ENCODE measurements around the gene IDH3G. TPM values are rescaled to one million over a fixed set of nuclear protein-coding genes. Genes with fewer than 3 reads are reported as not detected.

Gene IDH3G
- total RNA-seq, 2 experiments from 2014 or later = 51.8 to 52.5 TPM

DNA sequence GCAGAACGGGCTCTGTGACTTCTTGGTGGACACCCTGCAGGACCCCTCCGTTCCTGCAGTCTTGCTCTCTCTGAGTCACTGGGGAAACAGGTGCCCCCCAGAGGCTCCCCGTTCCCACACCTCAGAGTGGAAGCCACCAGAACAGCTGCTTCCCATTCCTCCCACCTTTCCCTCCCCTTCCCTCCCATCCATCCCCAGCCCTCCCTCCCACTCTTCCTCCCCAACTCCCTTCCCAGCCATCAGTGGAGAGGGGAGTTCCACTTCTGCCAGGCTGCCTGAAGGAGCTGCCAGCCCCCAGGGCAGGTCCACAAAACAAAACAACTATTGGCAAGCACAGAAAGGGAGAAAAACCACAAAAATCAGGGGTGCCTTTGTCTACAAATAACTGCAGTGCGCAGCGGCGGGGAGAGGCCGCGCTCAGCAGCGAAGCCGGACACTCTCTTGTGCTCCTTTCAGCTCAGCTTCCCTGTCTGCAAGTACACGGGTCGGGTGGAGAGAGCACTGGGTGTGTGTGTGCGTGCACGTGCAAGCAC, 8.4 kb upstream of the IDH3G start:
- no peaks in the 10 kb centered on the region for H3K9me2 ChIP-seq (ENCODE audit: insufficient read depth, low read length)
- no peak overlapping the region for H3K27ac ChIP-seq (ENCODE audit: low read depth, low read length, poor library complexity, severe bottlenecking)
- H4K20me1 ChIP-seq (ENCODE audit: insufficient read depth, low read length) = no peaks in the 10 kb centered on the region
- no peak for DNase-seq (ENCODE audit: low spot score)
- no peak overlapping the region for H3K4me3 ChIP-seq (ENCODE audit: low read depth, low read length, poor library complexity, severe bottlenecking)
- H3K79me2 ChIP-seq (ENCODE audit: insufficient read depth, low read depth, low read length) = no peaks in the 10 kb centered on the region
- no peaks in the 10 kb centered on the region for H3K9me3 ChIP-seq (ENCODE audit: low read length)
- H3K4me2 ChIP-seq (ENCODE audit: low read length) = no peak overlapping the region
- H3K36me3 ChIP-seq (ENCODE audit: insufficient read depth, low read length) = peaks cover 18% of the 10 kb centered on the region
- BruUV-seq (replicated peaks) = no TSS peak
- H3K4me1 ChIP-seq (ENCODE audit: insufficient read depth, low read length, poor library complexity, severe bottlenecking) = no peaks in the 10 kb centered on the region
- no peak overlapping the region for H2AFZ ChIP-seq (ENCODE audit: low read length)
- intact Hi-C loops (cut with micrococcal nuclease; ENCODE audit: unreplicated experiment) = no loop called here
- no peak for TF ChIP-seq CTCF (conservative IDR thresholded peaks at IDR 0.05; ENCODE audit: low read length)
- TF ChIP-seq EZH2phosphoT487 (IDR thresholded peaks at IDR 0.05; ENCODE audit: borderline replicate concordance, low read depth, low read length) = no peak
- ChIA-PET CTCF (ENCODE audit: unreplicated experiment) (no interaction called here), POLR2A (interaction anchor here (0.6 kb wide), 1 partner anchor 182 kb away, joined by 3 read pairs; no protein-coding TSS in a partner anchor)

GRCh38 chrX:153801669-153802068, 7.5 kb upstream of the IDH3G start:
- H3K4me3 ChIP-seq (ENCODE audit: low read depth, low read length, poor library complexity, severe bottlenecking) = no peak overlapping the region
- no peaks in the 10 kb centered on the region for H3K9me2 ChIP-seq (ENCODE audit: insufficient read depth, low read length)
- TF ChIP-seq CTCF (conservative IDR thresholded peaks at IDR 0.05; ENCODE audit: low read length) = no peak
- no peak for TF ChIP-seq EZH2phosphoT487 (IDR thresholded peaks at IDR 0.05; ENCODE audit: borderline replicate concordance, low read depth, low read length)
- ChIA-PET CTCF (ENCODE audit: unreplicated experiment) (no interaction called here), POLR2A (no interaction called here)
- no peak for DNase-seq (ENCODE audit: low spot score)
- H2AFZ ChIP-seq (ENCODE audit: low read length) = no peak overlapping the region
- H3K36me3 ChIP-seq (ENCODE audit: insufficient read depth, low read length) = peaks cover 27% of the 10 kb centered on the region
- H3K27ac ChIP-seq (ENCODE audit: low read depth, low read length, poor library complexity, severe bottlenecking) = no peak overlapping the region
- no peaks in the 10 kb centered on the region for H3K9me3 ChIP-seq (ENCODE audit: low read length)
- H3K4me2 ChIP-seq (ENCODE audit: low read length) = no peak overlapping the region
- BruUV-seq (replicated peaks) = no TSS peak
- H4K20me1 ChIP-seq (ENCODE audit: insufficient read depth, low read length) = no peaks in the 10 kb centered on the region
- intact Hi-C loops (cut with micrococcal nuclease; ENCODE audit: unreplicated experiment) = no loop called here
- no peaks in the 10 kb centered on the region for H3K79me2 ChIP-seq (ENCODE audit: insufficient read depth, low read depth, low read length)
- H3K4me1 ChIP-seq (ENCODE audit: insufficient read depth, low read length, poor library complexity, severe bottlenecking) = no peaks in the 10 kb centered on the region

DNA sequence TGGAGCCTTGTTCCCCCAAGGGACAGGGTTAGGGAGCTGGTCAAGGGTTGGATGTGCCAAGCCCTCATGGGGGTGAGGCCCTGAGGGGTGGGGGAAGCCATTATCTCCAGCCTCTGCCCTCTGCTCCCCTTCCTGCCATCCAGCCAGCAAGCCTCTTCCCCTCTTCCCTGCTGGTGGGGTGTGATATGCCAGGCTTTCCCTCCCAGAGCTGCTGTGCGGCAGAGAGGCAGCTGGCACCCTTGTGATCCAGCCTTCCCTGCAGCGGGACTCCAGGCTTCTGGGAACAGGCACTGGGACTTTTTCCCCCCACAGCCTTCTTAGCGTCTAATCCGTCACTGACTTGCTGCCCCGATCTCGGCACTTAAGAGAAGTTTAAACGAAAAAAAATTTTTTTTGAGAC, 6.6 kb upstream of the IDH3G start:
- Histone ChIP-seq H3K9me3 (ENCODE audit: low read length) (no peaks in the 10 kb centered on the region), H3K4me3 (ENCODE audit: low read depth, low read length, poor library complexity, severe bottlenecking) (no peak overlapping the region), H3K36me3 (ENCODE audit: insufficient read depth, low read length) (peaks cover 36% of the 10 kb centered on the region), H3K79me2 (ENCODE audit: insufficient read depth, low read depth, low read length) (peaks cover 3% of the 10 kb centered on the region; the same call in 1 of the 2 replicates), H3K4me2 (ENCODE audit: low read length) (no peak overlapping the region), H3K27ac (ENCODE audit: low read depth, low read length, poor library complexity, severe bottlenecking) (no peak overlapping the region), H4K20me1 (ENCODE audit: insufficient read depth, low read length) (no peaks in the 10 kb centered on the region), H2AFZ (ENCODE audit: low read length) (no peak overlapping the region), H3K4me1 (ENCODE audit: insufficient read depth, low read length, poor library complexity, severe bottlenecking) (peaks cover 9% of the 10 kb centered on the region), H3K9me2 (ENCODE audit: insufficient read depth, low read length) (no peaks in the 10 kb centered on the region)
- TF ChIP-seq CTCF (conservative IDR thresholded peaks at IDR 0.05; ENCODE audit: low read length) (no peak), EZH2phosphoT487 (IDR thresholded peaks at IDR 0.05; ENCODE audit: borderline replicate concordance, low read depth, low read length) (no peak)
- POLR2A ChIA-PET = no interaction called here
- CTCF ChIA-PET (ENCODE audit: unreplicated experiment) = no interaction called here
- no TSS peak for BruUV-seq (replicated peaks)
- intact Hi-C loops (cut with micrococcal nuclease; ENCODE audit: unreplicated experiment) = no loop called here
- no peak for DNase-seq (ENCODE audit: low spot score)
